ENCODE results near the gene ADM2. TPM values are rescaled to one million over a fixed set of nuclear protein-coding genes. Genes with fewer than 3 reads are reported as not detected.

Gene ADM2
- total and polyA plus RNA-seq, 2 donors (not counting 1 experiment from before 2014, with no cell fraction given), result 0.73 to 5.8 TPM

DNA sequence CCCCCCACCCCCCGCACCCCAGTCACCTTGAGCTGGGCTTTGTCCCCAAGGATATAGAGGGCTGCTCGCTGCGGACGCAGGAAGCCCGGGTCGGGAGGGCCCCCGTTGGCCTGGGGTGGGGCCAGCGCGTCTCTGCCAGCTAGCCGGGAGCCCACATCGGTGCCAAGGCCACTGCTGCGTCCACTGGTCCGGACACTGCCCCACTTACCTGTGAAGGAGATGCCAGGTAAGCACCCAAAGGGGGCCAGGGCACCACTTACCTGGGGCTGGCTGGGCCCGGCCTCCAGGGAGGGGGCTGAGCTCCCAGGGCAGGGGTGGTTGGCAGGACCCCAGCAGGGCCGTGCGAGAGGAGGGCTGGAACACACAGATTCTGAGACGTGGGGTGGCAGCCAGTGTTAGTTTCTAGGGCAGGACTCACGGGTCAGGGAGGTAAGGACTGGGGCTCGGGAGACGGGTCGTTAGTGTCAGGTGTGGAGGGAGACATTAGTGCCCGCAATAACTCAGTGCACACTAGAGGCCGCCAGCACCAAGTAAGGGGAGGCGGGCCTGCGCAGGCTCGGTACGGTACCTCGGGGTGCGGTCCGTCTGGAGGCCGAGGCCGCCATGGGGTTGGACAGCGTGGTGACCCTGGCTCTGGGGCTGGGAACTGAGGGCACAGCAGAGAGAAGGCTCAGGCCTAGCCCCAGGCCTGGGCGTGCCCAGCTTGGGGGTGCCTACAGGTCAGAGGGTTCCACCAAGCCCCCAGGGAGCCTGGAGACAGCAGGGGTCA, 24.7 kb upstream of the ADM2 start:
- no peaks in the 10 kb centered on the region for H3K79me2 ChIP-seq (ENCODE audit: control insufficient read depth, insufficient read depth, low read length)
- no peak for DNase-seq (ENCODE audit: low read depth in 2 of 2)
- peaks cover 22% of the 10 kb centered on the region for H3K36me3 ChIP-seq (ENCODE audit: control insufficient read depth, insufficient read depth, low read length)
- no peaks in the 10 kb centered on the region for H3K9me3 ChIP-seq (ENCODE audit: control insufficient read depth, insufficient read depth, low read depth, low read length)
- no peaks in the 10 kb centered on the region for H4K20me1 ChIP-seq (ENCODE audit: control insufficient read depth, extremely low read depth, insufficient read depth, low read length)
- H3K4me2 ChIP-seq (ENCODE audit: extremely low read depth, insufficient read depth, low read length), result no peak overlapping the region
- H3K4me1 ChIP-seq (ENCODE audit: control insufficient read depth, extremely low read depth, insufficient read depth, low read length), result no peaks in the 10 kb centered on the region
- no peak overlapping the region for H3K27ac ChIP-seq (ENCODE audit: insufficient read depth, low read length)
- H2AFZ ChIP-seq (ENCODE audit: low read length), result no peak overlapping the region
- H3K9ac ChIP-seq (ENCODE audit: insufficient read depth, low read length), result no peak overlapping the region
- H3K27me3 ChIP-seq (ENCODE audit: control insufficient read depth, insufficient read depth, low read length), result no peaks in the 10 kb centered on the region
- TF ChIP-seq EZH2 (IDR thresholded peaks at IDR 0.05; ENCODE audit: low read length, missing control alignments) (no peak), CTCF (conservative IDR thresholded peaks at IDR 0.05 in 1 of 2, IDR thresholded peaks at IDR 0.05 in 1 of 2; ENCODE audit: low read depth in 1 of 2, low read length in 2 of 2) (peak in 1 of 2 donors; percentile 9)
- H3K4me3 ChIP-seq (replicated peaks in 1 of 4; ENCODE audit: control extremely low read depth in 1 of 4, insufficient read depth in 1 of 4, low read depth in 3 of 4, low read length in 4 of 4), result no peak overlapping the region

DNA sequence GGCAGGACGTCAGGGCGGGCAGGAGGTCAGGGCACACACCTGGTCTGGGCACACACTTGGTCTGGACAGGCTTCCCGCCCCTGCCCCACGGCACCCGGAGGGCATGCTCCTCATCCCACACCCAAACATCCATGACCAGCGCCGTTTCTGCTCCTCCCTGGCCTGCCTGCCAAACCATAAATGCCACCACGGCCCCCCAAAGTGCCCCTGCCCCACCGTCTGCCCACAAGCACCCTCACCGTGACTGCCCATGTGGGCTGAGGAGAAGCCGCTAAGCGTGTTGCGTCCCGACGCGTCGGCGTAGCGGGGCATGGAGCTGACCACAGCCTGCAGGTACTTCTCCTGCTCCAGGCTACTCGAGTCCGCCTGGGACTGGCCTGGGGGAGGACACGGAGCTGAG, 22.3 kb upstream of the ADM2 start:
- peaks cover 30% of the 10 kb centered on the region for H3K36me3 ChIP-seq (ENCODE audit: control insufficient read depth, insufficient read depth, low read length)
- no peak overlapping the region for H3K27ac ChIP-seq (ENCODE audit: insufficient read depth, low read length)
- no peak overlapping the region for H3K4me2 ChIP-seq (ENCODE audit: extremely low read depth, insufficient read depth, low read length)
- DNase-seq (ENCODE audit: low read depth in 2 of 2), result no peak
- no peak overlapping the region for H3K9ac ChIP-seq (ENCODE audit: insufficient read depth, low read length)
- no peaks in the 10 kb centered on the region for H3K4me1 ChIP-seq (ENCODE audit: control insufficient read depth, extremely low read depth, insufficient read depth, low read length)
- TF ChIP-seq CTCF (conservative IDR thresholded peaks at IDR 0.05 in 1 of 2, IDR thresholded peaks at IDR 0.05 in 1 of 2; ENCODE audit: low read depth in 1 of 2, low read length in 2 of 2), result no peak
- TF ChIP-seq EZH2 (IDR thresholded peaks at IDR 0.05; ENCODE audit: low read length, missing control alignments), result no peak
- no peaks in the 10 kb centered on the region for H3K9me3 ChIP-seq (ENCODE audit: control insufficient read depth, insufficient read depth, low read depth, low read length)
- no peaks in the 10 kb centered on the region for H3K27me3 ChIP-seq (ENCODE audit: control insufficient read depth, insufficient read depth, low read length)
- no peak overlapping the region for H3K4me3 ChIP-seq (replicated peaks in 1 of 4; ENCODE audit: control extremely low read depth in 1 of 4, insufficient read depth in 1 of 4, low read depth in 3 of 4, low read length in 4 of 4)
- no peaks in the 10 kb centered on the region for H3K79me2 ChIP-seq (ENCODE audit: control insufficient read depth, insufficient read depth, low read length)
- H4K20me1 ChIP-seq (ENCODE audit: control insufficient read depth, extremely low read depth, insufficient read depth, low read length), result no peaks in the 10 kb centered on the region
- no peak overlapping the region for H2AFZ ChIP-seq (ENCODE audit: low read length)

DNA sequence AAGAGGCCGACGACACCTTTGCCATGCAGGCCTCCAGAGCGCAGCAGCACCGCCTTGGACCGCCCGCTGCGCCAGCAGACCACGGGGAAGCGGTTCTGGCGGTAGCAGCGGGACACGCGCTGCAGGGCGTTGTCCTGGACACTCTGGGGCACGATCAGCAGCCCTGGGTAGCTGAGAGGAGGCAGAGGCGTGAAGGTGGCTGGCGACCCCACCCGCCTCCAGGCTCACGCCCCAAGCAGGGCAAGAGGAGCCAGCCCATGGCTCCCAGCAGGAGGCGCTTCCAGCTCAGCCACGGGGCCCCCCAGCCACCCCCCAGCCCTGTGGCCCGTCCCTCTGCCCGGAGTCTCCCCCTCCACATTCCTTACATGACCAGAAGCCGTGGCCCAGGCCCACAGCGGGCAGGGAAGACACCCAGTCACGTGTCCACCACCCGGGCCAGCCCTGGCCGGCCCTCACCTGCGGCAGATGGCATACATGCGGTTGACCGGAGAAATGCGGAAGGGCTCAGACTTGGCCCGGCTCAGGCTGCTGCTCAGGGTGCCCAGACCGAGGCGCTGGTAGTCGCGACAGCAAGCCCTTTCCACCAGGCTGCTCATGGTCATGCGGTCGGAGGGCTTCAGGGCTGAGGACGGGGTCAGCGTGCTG, 21.7 kb upstream of the ADM2 start:
- Histone ChIP-seq H3K27me3 (ENCODE audit: control insufficient read depth, insufficient read depth, low read length) (no peaks in the 10 kb centered on the region), H3K9me3 (ENCODE audit: control insufficient read depth, insufficient read depth, low read depth, low read length) (no peaks in the 10 kb centered on the region), H3K4me3 (replicated peaks in 1 of 4; ENCODE audit: control extremely low read depth in 1 of 4, insufficient read depth in 1 of 4, low read depth in 3 of 4, low read length in 4 of 4) (no peak overlapping the region), H3K4me1 (ENCODE audit: control insufficient read depth, extremely low read depth, insufficient read depth, low read length) (no peaks in the 10 kb centered on the region), H3K9ac (ENCODE audit: insufficient read depth, low read length) (no peak overlapping the region), H3K79me2 (ENCODE audit: control insufficient read depth, insufficient read depth, low read length) (no peaks in the 10 kb centered on the region), H2AFZ (ENCODE audit: low read length) (no peak overlapping the region), H4K20me1 (ENCODE audit: control insufficient read depth, extremely low read depth, insufficient read depth, low read length) (no peaks in the 10 kb centered on the region), H3K27ac (ENCODE audit: insufficient read depth, low read length) (no peak overlapping the region), H3K36me3 (ENCODE audit: control insufficient read depth, insufficient read depth, low read length) (peaks cover 32% of the 10 kb centered on the region), H3K4me2 (ENCODE audit: extremely low read depth, insufficient read depth, low read length) (no peak overlapping the region)
- DNase-seq (ENCODE audit: low read depth in 2 of 2), result no peak
- no peak for TF ChIP-seq EZH2 (IDR thresholded peaks at IDR 0.05; ENCODE audit: low read length, missing control alignments)
- TF ChIP-seq CTCF (conservative IDR thresholded peaks at IDR 0.05 in 1 of 2, IDR thresholded peaks at IDR 0.05 in 1 of 2; ENCODE audit: low read depth in 1 of 2, low read length in 2 of 2), result no peak

All from fibroblast of lung (primary cell).